HL-60 (cell line): Measurements from ENCODE around the gene CFAP46.

Experiments
- POLR2AphosphoS5 ChIP-seq: IDR thresholded peaks from 2 replicates; pipeline ENCODE4 v1.6.1; 2012; ENCODE audit warnings: low read depth
- TF ChIP-seq, protein P1 (sequence below): IDR thresholded peaks from one replicate; pipeline ENCODE4 v1.5.1; 2011; ENCODE audit warnings: low read length, control low read depth, inconsistent platforms; ENCODE audit not compliant: insufficient read depth
- TF ChIP-seq, protein P2 (sequence below): IDR thresholded peaks from 2 replicates; pipeline ENCODE4 v1.6.1; 2012; ENCODE audit warnings: low read depth; ENCODE audit not compliant: insufficient replicate concordance

DNA sequence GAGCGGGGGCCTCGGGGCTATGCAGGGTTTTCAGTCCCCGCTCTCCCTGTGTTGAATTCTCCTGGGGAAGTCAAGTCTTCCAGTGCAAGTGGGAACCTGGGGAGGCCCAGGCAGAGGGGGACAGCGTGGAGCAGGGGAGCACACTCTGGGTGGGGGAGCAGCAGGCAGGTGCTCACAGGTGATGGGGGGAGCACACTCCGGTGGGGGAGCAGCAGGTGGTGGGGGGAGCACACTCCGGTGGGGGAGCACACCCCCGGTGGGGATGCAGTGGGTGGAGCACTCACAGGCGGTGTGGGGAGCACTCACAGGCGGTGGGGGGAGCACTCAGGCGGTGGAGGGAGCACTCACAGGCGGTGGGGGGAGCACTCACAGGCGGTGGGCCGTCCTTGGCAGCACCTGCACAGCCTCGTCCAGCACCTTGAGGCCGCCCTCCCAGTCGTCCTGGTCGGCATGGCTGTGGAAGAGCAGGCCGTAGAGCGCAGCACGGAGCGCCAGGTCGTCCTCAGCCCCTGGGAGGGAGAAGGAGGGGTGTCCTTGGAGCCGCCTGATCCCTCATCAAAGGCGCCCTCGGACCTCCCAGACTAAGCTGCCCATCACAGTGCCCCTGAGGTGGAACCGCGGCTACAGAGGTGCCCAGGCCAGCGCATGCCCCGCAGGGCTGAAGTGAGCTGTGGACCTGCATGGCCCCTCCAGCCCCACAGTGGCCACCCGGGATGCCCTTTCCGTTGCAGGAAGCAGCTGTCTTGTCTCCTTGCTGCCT is 56.7 kb downstream of the CFAP46 start:
- TF ChIP-seq, protein P1, sequence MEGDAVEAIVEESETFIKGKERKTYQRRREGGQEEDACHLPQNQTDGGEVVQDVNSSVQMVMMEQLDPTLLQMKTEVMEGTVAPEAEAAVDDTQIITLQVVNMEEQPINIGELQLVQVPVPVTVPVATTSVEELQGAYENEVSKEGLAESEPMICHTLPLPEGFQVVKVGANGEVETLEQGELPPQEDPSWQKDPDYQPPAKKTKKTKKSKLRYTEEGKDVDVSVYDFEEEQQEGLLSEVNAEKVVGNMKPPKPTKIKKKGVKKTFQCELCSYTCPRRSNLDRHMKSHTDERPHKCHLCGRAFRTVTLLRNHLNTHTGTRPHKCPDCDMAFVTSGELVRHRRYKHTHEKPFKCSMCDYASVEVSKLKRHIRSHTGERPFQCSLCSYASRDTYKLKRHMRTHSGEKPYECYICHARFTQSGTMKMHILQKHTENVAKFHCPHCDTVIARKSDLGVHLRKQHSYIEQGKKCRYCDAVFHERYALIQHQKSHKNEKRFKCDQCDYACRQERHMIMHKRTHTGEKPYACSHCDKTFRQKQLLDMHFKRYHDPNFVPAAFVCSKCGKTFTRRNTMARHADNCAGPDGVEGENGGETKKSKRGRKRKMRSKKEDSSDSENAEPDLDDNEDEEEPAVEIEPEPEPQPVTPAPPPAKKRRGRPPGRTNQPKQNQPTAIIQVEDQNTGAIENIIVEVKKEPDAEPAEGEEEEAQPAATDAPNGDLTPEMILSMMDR, result no peak
- no peak for TF ChIP-seq POLR2AphosphoS5
- TF ChIP-seq, protein P2, sequence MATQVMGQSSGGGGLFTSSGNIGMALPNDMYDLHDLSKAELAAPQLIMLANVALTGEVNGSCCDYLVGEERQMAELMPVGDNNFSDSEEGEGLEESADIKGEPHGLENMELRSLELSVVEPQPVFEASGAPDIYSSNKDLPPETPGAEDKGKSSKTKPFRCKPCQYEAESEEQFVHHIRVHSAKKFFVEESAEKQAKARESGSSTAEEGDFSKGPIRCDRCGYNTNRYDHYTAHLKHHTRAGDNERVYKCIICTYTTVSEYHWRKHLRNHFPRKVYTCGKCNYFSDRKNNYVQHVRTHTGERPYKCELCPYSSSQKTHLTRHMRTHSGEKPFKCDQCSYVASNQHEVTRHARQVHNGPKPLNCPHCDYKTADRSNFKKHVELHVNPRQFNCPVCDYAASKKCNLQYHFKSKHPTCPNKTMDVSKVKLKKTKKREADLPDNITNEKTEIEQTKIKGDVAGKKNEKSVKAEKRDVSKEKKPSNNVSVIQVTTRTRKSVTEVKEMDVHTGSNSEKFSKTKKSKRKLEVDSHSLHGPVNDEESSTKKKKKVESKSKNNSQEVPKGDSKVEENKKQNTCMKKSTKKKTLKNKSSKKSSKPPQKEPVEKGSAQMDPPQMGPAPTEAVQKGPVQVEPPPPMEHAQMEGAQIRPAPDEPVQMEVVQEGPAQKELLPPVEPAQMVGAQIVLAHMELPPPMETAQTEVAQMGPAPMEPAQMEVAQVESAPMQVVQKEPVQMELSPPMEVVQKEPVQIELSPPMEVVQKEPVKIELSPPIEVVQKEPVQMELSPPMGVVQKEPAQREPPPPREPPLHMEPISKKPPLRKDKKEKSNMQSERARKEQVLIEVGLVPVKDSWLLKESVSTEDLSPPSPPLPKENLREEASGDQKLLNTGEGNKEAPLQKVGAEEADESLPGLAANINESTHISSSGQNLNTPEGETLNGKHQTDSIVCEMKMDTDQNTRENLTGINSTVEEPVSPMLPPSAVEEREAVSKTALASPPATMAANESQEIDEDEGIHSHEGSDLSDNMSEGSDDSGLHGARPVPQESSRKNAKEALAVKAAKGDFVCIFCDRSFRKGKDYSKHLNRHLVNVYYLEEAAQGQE, result no peak
